Activated naive CD4-positive, alpha-beta T cell treated with anti-CD3 and anti-CD28 coated beads, Interleukin-2, amount 10 ng/mL, durations not matched to agents 7 days and 5 days (primary cell): ENCODE measurements around the gene EBLN2.
"Not testable (repeated sequence)": the region's sequence is repeated elsewhere in the genome, so short reads cannot be mapped to it uniquely, and the experiment has no call there.

Source experiments
- CTCF ChIA-PET: fragments of 350-600 bp; sonication (Branson Sonifier 250); formaldehyde crosslinking; loops from one replicate; lab custom pipeline; 2021; ENCODE audit warnings: antibody characterized with exemption; lab: Charles Lee
- DNase-seq: peaks from one replicate; pipeline ENCODE4 v3.0.0-alpha.2; 2020
- H3K27ac Mint-ChIP-seq: one replicate; pipeline ENCODE4 v1.8.0; 2021; ENCODE audit warnings: mild to moderate bottlenecking, moderate library complexity, mixed read lengths
- H3K27me3 Mint-ChIP-seq: one replicate; pipeline ENCODE4 v1.8.0; 2021; ENCODE audit warnings: mild to moderate bottlenecking, mixed read lengths
- H3K36me3 Mint-ChIP-seq: one replicate; pipeline ENCODE4 v1.8.0; 2021; ENCODE audit warnings: mixed read lengths
- H3K4me1 Mint-ChIP-seq: one replicate; pipeline ENCODE4 v1.8.0; 2021; ENCODE audit warnings: mixed read lengths
- H3K4me3 Mint-ChIP-seq: one replicate; pipeline ENCODE4 v1.8.0; 2021; ENCODE audit warnings: mild to moderate bottlenecking, moderate library complexity, mixed read lengths
- H3K9me3 Mint-ChIP-seq: one replicate; pipeline ENCODE4 v1.8.0; 2021; ENCODE audit warnings: mixed read lengths

Gene EBLN2

DNA sequence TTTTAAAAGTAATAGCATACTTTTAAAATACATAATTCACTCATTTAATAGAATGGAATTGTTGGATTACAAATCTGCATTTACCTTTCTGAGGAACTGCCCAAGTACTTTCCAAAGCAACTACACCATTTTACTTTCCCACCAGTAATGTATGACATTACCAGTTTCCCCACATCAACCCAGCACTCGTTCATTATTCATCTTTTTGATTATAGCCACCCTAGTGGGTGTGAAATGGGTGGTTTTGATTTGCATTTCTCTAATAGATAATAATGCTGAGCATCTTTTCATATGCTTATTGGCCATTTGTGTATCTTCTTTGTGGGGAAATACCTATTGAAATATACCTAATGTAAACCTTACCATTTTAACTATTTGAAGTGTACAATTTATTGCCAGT, 18.0 kb upstream of the EBLN2 start:
- no peak overlapping the region for H3K27ac Mint-ChIP-seq
- no peaks in the 10 kb centered on the region for H3K9me3 Mint-ChIP-seq
- DNase-seq: no peak
- H3K4me3 Mint-ChIP-seq: no peak overlapping the region
- CTCF ChIA-PET: no interaction called here
- H3K36me3 Mint-ChIP-seq: peaks cover 7% of the 10 kb centered on the region
- peaks cover 14% of the 10 kb centered on the region for H3K4me1 Mint-ChIP-seq
- no peaks in the 10 kb centered on the region for H3K27me3 Mint-ChIP-seq

- DNase-seq: no peak
- Mint-ChIP-seq H3K9me3 (no peaks in the 10 kb centered on the region), H3K4me3 (no peak overlapping the region), H3K27me3 (no peaks in the 10 kb centered on the region), H3K36me3 (peaks cover 11% of the 10 kb centered on the region), H3K4me1 (peaks cover 14% of the 10 kb centered on the region), H3K27ac (no peak overlapping the region)
- CTCF ChIA-PET: interaction anchor here (0.9 to 1.0 kb wide), 2 partner anchors 11 to 194 kb away, joined by 3 to 4 read pairs; no protein-coding TSS in a partner anchor
Observed at GRCh38 chr3:73045391-73045790, 16.1 kb upstream of the EBLN2 start.

DNA sequence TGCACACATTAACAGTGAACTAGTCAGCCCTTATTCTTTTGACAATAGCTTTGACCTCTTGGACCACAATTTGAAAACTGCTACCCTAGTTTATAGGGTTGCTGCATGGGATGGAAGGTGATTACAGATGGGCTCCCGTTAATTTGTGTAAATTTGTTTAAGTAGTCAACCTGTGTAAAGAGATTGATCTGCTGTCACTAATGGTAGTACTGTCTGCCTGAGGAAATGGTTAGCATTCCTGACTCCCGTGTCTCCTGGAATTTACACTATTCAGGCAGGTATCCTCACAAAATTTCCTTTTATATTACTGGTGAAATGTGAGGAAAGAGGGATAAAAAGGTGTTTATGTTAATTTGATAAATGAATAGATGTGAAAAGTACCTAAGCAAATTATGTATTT, 15.3 kb upstream of the EBLN2 start:
- H3K36me3 Mint-ChIP-seq: peaks cover 12% of the 10 kb centered on the region

GRCh38 chr3:73049319-73049718, 12.1 kb upstream of the EBLN2 start:
- H3K36me3 Mint-ChIP-seq: peaks cover 8% of the 10 kb centered on the region
- CTCF ChIA-PET: no interaction called here
- no peak overlapping the region for H3K4me3 Mint-ChIP-seq
- H3K27me3 Mint-ChIP-seq: no peaks in the 10 kb centered on the region
- peaks cover 2% of the 10 kb centered on the region for H3K4me1 Mint-ChIP-seq
- no peak overlapping the region for H3K27ac Mint-ChIP-seq
- H3K9me3 Mint-ChIP-seq: no peaks in the 10 kb centered on the region
- DNase-seq: no peak

More for the DNA sequence above, 15.3 kb upstream of the EBLN2 start:
- no peak overlapping the region for H3K27ac Mint-ChIP-seq
- CTCF ChIA-PET: interaction anchor here (1.0 kb wide), 1 partner anchor 195 kb away, joined by 4 read pairs; no protein-coding TSS in a partner anchor
- no peak for DNase-seq
- no peaks in the 10 kb centered on the region for H3K9me3 Mint-ChIP-seq
- H3K4me1 Mint-ChIP-seq: peaks cover 14% of the 10 kb centered on the region
- no peaks in the 10 kb centered on the region for H3K27me3 Mint-ChIP-seq
- no peak overlapping the region for H3K4me3 Mint-ChIP-seq

DNA sequence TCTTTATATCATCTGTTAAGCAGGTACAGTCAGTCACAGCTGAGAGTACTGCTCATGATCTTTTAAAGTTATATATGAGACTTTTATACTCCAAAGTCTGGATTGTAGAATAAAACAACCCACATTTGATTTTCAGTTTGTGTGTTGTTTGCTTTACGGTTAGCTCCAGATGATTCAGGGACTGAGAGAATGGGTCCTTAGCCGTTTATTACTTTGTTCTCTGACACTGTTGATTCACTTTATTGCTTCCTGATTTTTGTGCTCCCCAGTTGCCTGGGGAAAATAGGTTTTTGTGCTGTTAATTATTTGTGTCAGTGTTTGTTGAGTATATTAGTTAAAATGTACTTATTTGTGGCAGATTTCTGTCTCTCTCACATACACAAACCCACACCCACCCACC, 8.6 kb upstream of the EBLN2 start:
- CTCF ChIA-PET: interaction anchor here (0.6 to 6.3 kb wide), 2 partner anchors 89 to 112 kb away, joined by 3 to 53 read pairs; no protein-coding TSS in a partner anchor
- Mint-ChIP-seq H3K36me3 (peaks cover 6% of the 10 kb centered on the region), H3K27ac (no peak overlapping the region)

DNA sequence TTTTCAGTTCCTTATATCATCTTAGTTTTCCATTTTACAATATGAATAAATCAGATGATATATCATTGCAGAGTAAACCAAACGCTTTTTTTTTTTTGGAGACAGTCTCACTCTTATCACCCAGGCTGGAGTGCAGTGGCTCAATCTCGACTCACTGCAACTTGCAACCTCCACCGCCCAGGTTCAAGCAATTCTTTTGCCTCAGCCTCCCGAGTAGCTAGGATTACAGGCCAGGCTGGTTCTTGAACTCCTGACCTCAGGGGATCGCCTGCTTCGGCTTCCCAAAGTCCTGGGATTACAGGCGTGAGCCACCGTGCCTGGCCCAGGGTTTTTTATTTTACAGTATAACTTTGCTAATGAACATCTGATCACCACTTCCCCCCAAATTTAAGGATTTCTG, 5.9 kb upstream of the EBLN2 start:
- Mint-ChIP-seq H3K4me1 (peaks cover 3% of the 10 kb centered on the region), H3K36me3 (peaks cover 7% of the 10 kb centered on the region), H3K9me3 (no peaks in the 10 kb centered on the region), H3K27me3 (no peaks in the 10 kb centered on the region), H3K27ac (no peak overlapping the region), H3K4me3 (no peak overlapping the region)
- CTCF ChIA-PET: interaction anchor here (1.0 to 6.3 kb wide), 12 partner anchors 11 to 1180 kb away, joined by 3 to 53 read pairs (median 6); partner anchors contain the start of genes PPP4R2 and SHQ1
- DNase-seq: no peak

More for the DNA sequence above, 8.6 kb upstream of the EBLN2 start:
- Mint-ChIP-seq H3K9me3 (no peaks in the 10 kb centered on the region), H3K27me3 (no peaks in the 10 kb centered on the region), H3K4me3 (no peak overlapping the region), H3K4me1 (peaks cover 3% of the 10 kb centered on the region)
- no peak for DNase-seq

- Mint-ChIP-seq H3K4me3 (no peak overlapping the region), H3K27me3 (no peaks in the 10 kb centered on the region), H3K36me3 (peaks cover 7% of the 10 kb centered on the region), H3K27ac (no peak overlapping the region), H3K9me3 (no peaks in the 10 kb centered on the region), H3K4me1 (peaks cover 3% of the 10 kb centered on the region)
- no peak for DNase-seq
- CTCF ChIA-PET: interaction anchor here (0.8 to 6.3 kb wide), 26 partner anchors 9 to 1180 kb away, joined by 3 to 53 read pairs (median 4); partner anchors contain the start of genes PPP4R2 and SHQ1
Observed at GRCh38 chr3:73056014-73056844, 5.2 kb upstream of the EBLN2 start.

DNA sequence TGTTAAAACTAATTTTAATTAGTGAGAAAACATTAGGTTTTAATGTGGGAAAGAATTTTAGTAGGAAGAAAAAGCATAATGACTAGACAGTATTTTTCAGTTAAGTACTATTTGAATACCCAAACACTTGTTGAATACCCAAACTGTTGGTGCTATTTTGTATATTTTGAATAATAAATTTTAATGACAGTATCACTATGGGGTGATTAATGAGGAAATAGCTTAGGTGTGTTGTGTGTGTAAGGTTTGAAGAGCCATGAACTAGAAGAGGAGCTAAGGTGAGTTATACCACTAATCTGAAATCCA, 4.7 kb upstream of the EBLN2 start:
- H3K4me1 Mint-ChIP-seq: peaks cover 3% of the 10 kb centered on the region
- H3K9me3 Mint-ChIP-seq: no peaks in the 10 kb centered on the region
- CTCF ChIA-PET: interaction anchor here (0.8 to 6.3 kb wide), 23 partner anchors 9 to 1181 kb away, joined by 3 to 53 read pairs (median 4); partner anchors contain the start of gene PPP4R2
- no peak overlapping the region for H3K4me3 Mint-ChIP-seq
- H3K27ac Mint-ChIP-seq: no peak overlapping the region
- no peaks in the 10 kb centered on the region for H3K27me3 Mint-ChIP-seq
- no peak for DNase-seq
- peaks cover 9% of the 10 kb centered on the region for H3K36me3 Mint-ChIP-seq

DNA sequence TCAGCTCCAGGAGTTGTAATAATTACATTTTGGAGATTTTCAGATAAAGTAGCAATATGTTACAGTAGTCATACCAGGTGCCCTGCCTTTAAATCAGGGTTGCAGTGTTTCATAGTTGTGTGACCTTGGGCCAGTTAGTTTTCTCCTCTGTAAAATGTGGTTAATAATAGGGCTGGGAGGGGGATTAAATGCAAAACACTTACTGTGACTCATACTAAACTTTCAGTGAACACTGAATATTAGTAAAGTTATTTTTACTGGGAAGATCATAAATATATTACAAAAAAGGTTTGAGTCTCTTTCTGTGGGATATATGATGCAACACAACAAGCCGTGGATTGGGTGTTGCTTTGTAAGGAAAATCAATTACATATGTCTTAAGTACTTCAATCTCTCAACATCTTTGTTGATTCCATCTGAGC, 1.1 kb upstream of the EBLN2 start:
- Mint-ChIP-seq H3K36me3 (peaks cover 33% of the 10 kb centered on the region), H3K4me1 (peaks cover 3% of the 10 kb centered on the region), H3K9me3 (no peaks in the 10 kb centered on the region), H3K27ac (no peak overlapping the region), H3K27me3 (no peaks in the 10 kb centered on the region), H3K4me3 (no peak overlapping the region)
- no peak for DNase-seq
- CTCF ChIA-PET: interaction anchor here (1.0 kb wide), 1 partner anchor 168 kb away, joined by 3 read pairs; no protein-coding TSS in a partner anchor

DNA sequence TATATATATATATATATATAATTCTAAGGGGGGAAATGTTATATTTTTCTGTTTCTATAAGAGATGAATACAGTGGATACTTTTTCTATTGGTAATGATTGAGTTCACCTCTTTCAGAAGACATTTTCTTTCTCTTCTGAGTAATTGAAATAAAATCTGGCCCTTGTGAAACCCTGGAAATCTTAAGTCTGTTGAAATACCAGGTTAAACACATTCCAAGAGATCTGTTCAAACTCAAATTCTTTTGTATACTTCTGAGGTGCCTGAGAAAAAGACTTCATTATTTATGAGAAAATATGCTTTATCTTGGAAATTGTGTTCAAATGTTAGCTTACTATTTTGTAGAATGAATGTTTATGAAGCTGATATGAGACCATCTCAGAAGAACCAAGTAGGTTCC, 4.8 kb downstream of the EBLN2 start:
- H3K9me3 Mint-ChIP-seq: not testable (repeated sequence)

GRCh38 chr3:73068419-73068818, 7.0 kb downstream of the EBLN2 start:
- Mint-ChIP-seq H3K36me3 (peaks cover 23% of the 10 kb centered on the region), H3K27ac (no peak overlapping the region), H3K4me1 (peaks cover 15% of the 10 kb centered on the region), H3K4me3 (no peak overlapping the region), H3K27me3 (no peaks in the 10 kb centered on the region), H3K9me3 (no peaks in the 10 kb centered on the region)
- DNase-seq: no peak
- CTCF ChIA-PET: no interaction called here

More for the DNA sequence above, 4.8 kb downstream of the EBLN2 start:
- not testable (repeated sequence) for DNase-seq, H3K4me1 Mint-ChIP-seq, H3K27me3 Mint-ChIP-seq, H3K27ac Mint-ChIP-seq, H3K4me3 Mint-ChIP-seq
- CTCF ChIA-PET: interaction anchor here (1.4 kb wide), 1 partner anchor 10 kb away, joined by 9 read pairs; no protein-coding TSS in a partner anchor
- H3K36me3 Mint-ChIP-seq: peaks cover 37% of the 10 kb centered on the region

DNA sequence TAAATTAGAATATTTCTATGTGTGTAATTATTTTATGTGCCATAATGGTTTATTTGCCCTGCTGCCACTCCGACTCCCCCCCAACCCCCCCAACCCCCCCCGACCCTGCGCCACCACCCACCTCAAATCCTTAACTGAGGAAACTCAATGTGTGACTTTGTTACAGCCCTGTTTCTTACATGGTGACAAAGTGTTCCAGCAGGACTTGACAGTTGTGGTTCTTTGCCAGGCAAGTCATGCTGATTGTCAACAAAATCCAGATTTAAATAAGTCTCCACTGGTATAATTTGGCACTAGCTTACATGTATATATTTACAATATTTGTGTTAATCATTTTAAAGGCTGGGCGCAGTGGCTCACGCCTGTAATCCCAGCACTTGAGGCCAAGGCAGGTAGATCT, 7.7 kb downstream of the EBLN2 start:
- DNase-seq: no peak
- H3K9me3 Mint-ChIP-seq: no peaks in the 10 kb centered on the region
- no peaks in the 10 kb centered on the region for H3K27me3 Mint-ChIP-seq
- no peak overlapping the region for H3K27ac Mint-ChIP-seq
- CTCF ChIA-PET: no interaction called here
- peaks cover 22% of the 10 kb centered on the region for H3K36me3 Mint-ChIP-seq
- H3K4me1 Mint-ChIP-seq: peaks cover 17% of the 10 kb centered on the region
- H3K4me3 Mint-ChIP-seq: no peak overlapping the region

- Mint-ChIP-seq H3K36me3 (peaks cover 15% of the 10 kb centered on the region), H3K4me1 (peaks cover 19% of the 10 kb centered on the region), H3K27ac (no peak overlapping the region), H3K9me3 (no peaks in the 10 kb centered on the region), H3K4me3 (no peak overlapping the region), H3K27me3 (no peaks in the 10 kb centered on the region)
- DNase-seq: no peak
- CTCF ChIA-PET: no interaction called here
Observed at GRCh38 chr3:73069775-73070444, 8.5 kb downstream of the EBLN2 start.
